GM23338 (cell line): ENCODE measurements around the gene CEACAM18. TPM values are rescaled to one million over a fixed set of nuclear protein-coding genes. Genes with fewer than 3 reads are reported as not detected.

Source experiments
- ATAC-seq: fragments of 200-7000 bp; cut with Tn5 transposase; 3 replicates; pipeline ENCODE4 v1.9.1; 2020
- DNase-seq: peaks from one replicate; pipeline ENCODE4 v3.0.0-alpha.2; 2015; ENCODE audit warnings: low spot score
- H2AFZ ChIP-seq: fragments of 200-600 bp; sonication (generic); 2 replicates; pipeline ENCODE4 v1.8.0; 2016; ENCODE audit warnings: antibody characterized with exemption, mild to moderate bottlenecking, moderate library complexity
- H3F3A ChIP-seq: fragments of 200-600 bp; sonication (generic); replicated peaks from 2 replicates; pipeline ENCODE4 v1.8.0; 2017; ENCODE audit warnings: antibody characterized with exemption, mixed run types, low read depth
- H3K27ac ChIP-seq: fragments of 200-600 bp; sonication (generic); 2 replicates; pipeline ENCODE4 v1.6.1; 2016; ENCODE audit warnings: low read depth
- H3K27me3 ChIP-seq: fragments of 200-600 bp; sonication (generic); 2 replicates; pipeline ENCODE4 v1.8.0; 2016; ENCODE audit warnings: mild to moderate bottlenecking, mixed run types, moderate library complexity; ENCODE audit not compliant: insufficient read depth
- H3K36me3 ChIP-seq: fragments of 200-600 bp; sonication (generic); 2 replicates; pipeline ENCODE4 v1.8.0; 2016; ENCODE audit warnings: mild to moderate bottlenecking; ENCODE audit not compliant: insufficient read depth
- H3K4me1 ChIP-seq: fragments of 200-600 bp; sonication (generic); 2 replicates; pipeline ENCODE4 v1.8.0; 2016; ENCODE audit warnings: mild to moderate bottlenecking, moderate library complexity; ENCODE audit not compliant: insufficient read depth
- H3K4me2 ChIP-seq: fragments of 200-600 bp; sonication (generic); 2 replicates; pipeline ENCODE4 v1.7.1; 2017; ENCODE audit warnings: mixed run types
- H3K4me3 ChIP-seq: fragments of 200-600 bp; sonication (generic); 2 replicates; pipeline ENCODE4 v1.6.1; 2016; ENCODE audit warnings: mixed run types
- H3K79me2 ChIP-seq: fragments of 200-600 bp; sonication (generic); replicated peaks from 2 replicates; pipeline ENCODE4 v1.8.0; 2017; ENCODE audit warnings: mild to moderate bottlenecking; ENCODE audit not compliant: insufficient read depth
- H3K9me2 ChIP-seq: fragments of 200-600 bp; sonication (generic); 2 replicates; pipeline ENCODE4 v1.8.0; 2017; ENCODE audit not compliant: insufficient read depth
- H4K20me1 ChIP-seq: fragments of 200-600 bp; sonication (generic); replicated peaks from 2 replicates; pipeline ENCODE4 v1.8.0; 2017; ENCODE audit warnings: mild to moderate bottlenecking; ENCODE audit not compliant: insufficient read depth
- H3K27ac Mint-ChIP-seq: 2 replicates; pipeline ENCODE4 v1.8.0; 2020; ENCODE audit warnings: inconsistent platforms, mild to moderate bottlenecking, moderate library complexity, mixed read lengths
- H3K27me3 Mint-ChIP-seq: 3 replicates; pipeline ENCODE4 v1.8.0; 2022; ENCODE audit warnings: low read depth, mild to moderate bottlenecking, moderate library complexity, mixed read lengths, inconsistent platforms; ENCODE audit not compliant: insufficient read depth, poor library complexity
- H3K36me3 Mint-ChIP-seq: 3 replicates; pipeline ENCODE4 v1.8.0; 2021; ENCODE audit warnings: low read depth, mild to moderate bottlenecking, inconsistent platforms, moderate library complexity, mixed read lengths
- H3K4me1 Mint-ChIP-seq: 3 replicates; pipeline ENCODE4 v1.8.0; 2020; ENCODE audit warnings: mild to moderate bottlenecking, inconsistent platforms, mixed read lengths
- H3K4me3 Mint-ChIP-seq: 3 replicates; pipeline ENCODE4 v1.8.0; 2021; ENCODE audit warnings: moderate library complexity, mild to moderate bottlenecking, inconsistent platforms, mixed read lengths
- H3K9me3 Mint-ChIP-seq: 3 replicates; pipeline ENCODE4 v1.8.0; 2020; ENCODE audit warnings: moderate library complexity, mild to moderate bottlenecking, inconsistent platforms, mixed read lengths
- CREB1 ChIP-seq: fragments of 250-450 bp; sonication (Bioruptor Pico); IDR thresholded peaks from 2 replicates; pipeline ENCODE4 v1.5.0; 2020; ENCODE audit warnings: low read depth, mild to moderate bottlenecking, moderate library complexity
- EZH2 ChIP-seq: fragments of 200-600 bp; sonication (generic); IDR thresholded peaks from one replicate; pipeline ENCODE4 v1.8.0; 2017; ENCODE audit warnings: antibody characterized with exemption, mild to moderate bottlenecking, low read depth; ENCODE audit not compliant: unreplicated experiment
- NANOG ChIP-seq: IDR thresholded peaks from 2 replicates; pipeline ENCODE4 v1.6.1; 2016; ENCODE audit warnings: antibody characterized with exemption, borderline replicate concordance
- POLR2AphosphoS5 ChIP-seq: IDR thresholded peaks from 2 replicates; pipeline ENCODE4 v1.6.1; 2016; ENCODE audit warnings: antibody characterized with exemption, low read depth
- STAT1 ChIP-seq: IDR thresholded peaks from one replicate; pipeline ENCODE4 v1.6.1; 2016; ENCODE audit warnings: antibody characterized with exemption; ENCODE audit not compliant: unreplicated experiment
- ZNF114 ChIP-seq: fragments of 250-450 bp; sonication (Bioruptor Pico); IDR thresholded peaks from 2 replicates; pipeline ENCODE4 v1.5.0; 2020; ENCODE audit warnings: mild to moderate bottlenecking, moderate library complexity
- ZNF331 ChIP-seq: fragments of 250-450 bp; sonication (Bioruptor Pico); IDR thresholded peaks from 2 replicates; pipeline ENCODE4 v1.5.0; 2020; ENCODE audit warnings: low read depth, mild to moderate bottlenecking, moderate library complexity
- polyA plus RNA-seq: library from polyadenylated mRNA; unstranded; fragments of >200 nt; fragmentation: Nextera tagmentation; extraction: Ambion mirVana; gene quantifications from 2 replicates; pipeline ENCODE4 v1.2.1, GENCODE V29; 2016
- total RNA-seq: library from RNA; depleted of rRNA; stranded (reverse); fragments of >200 nt; shearing (Covaris generic); gene quantifications from 2 replicates; pipeline ENCODE4 v1.2.3, GENCODE V29; 2014
- TF ChIP-seq, protein P1 (sequence below), 2 experiments: fragments of 200-600 bp in 1 of 2; sonication (generic) in 1 of 2; conservative IDR thresholded peaks; 2 replicates each; pipeline versions ENCODE4 v1.5.1 to v1.6.1; 2016 to 2017; ENCODE audit warnings: antibody characterized with exemption in 2 of 2, low read depth in 2 of 2, mild to moderate bottlenecking in 2 of 2, moderate library complexity in 1 of 2
- TF ChIP-seq, protein P2 (sequence below): IDR thresholded peaks from 2 replicates; pipeline ENCODE4 v1.6.1; 2016; ENCODE audit warnings: antibody characterized with exemption
- TF ChIP-seq, protein P3 (sequence below): fragments of 250-450 bp; sonication (Bioruptor Pico); IDR thresholded peaks from 2 replicates; pipeline ENCODE4 v1.5.0; 2020; ENCODE audit warnings: mild to moderate bottlenecking, moderate library complexity

CEACAM18 gene
- total and polyA plus RNA-seq, 2 experiments from 2014 or later: not detected

DNA sequence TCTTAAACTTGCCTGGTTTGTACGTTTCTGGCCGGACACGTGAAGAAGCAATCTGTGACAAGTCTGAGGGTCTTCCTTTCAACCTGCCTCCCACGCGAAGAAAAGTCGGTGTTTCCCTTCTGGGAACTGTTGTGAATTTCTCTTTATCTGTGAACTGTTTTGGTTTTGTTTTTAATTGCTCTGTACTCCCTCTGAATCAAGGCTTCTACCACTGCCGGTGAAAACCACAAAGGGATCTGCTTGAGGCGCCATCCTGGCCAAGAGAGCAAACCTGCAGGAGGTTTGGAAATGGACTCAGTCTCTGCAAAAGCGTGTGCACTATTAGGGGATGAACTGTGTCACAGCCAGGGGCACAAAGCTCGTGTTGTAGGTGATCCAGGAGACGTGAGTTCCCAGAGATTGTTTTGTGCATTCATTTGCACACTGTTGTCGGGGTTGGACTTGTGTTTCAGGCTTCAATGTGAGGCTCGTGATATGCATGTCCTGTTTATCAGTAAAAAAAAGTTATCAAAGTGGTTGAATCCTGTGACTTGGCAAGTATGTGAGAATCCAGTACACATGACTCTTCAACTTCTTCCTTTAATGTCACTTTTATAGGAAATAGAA, 29.8 kb upstream of the CEACAM18 start:
- peaks cover 66% of the 10 kb centered on the region for H3K9me3 Mint-ChIP-seq
- no peaks in the 10 kb centered on the region for H4K20me1 ChIP-seq
- ATAC-seq: no peak
- no peaks in the 10 kb centered on the region for H3K9me2 ChIP-seq
- no peak overlapping the region for H2AFZ ChIP-seq
- no peaks in the 10 kb centered on the region for H3K36me3 ChIP-seq
- no peak overlapping the region for H3K27ac Mint-ChIP-seq
- H3K27me3 ChIP-seq: no peaks in the 10 kb centered on the region
- no peak overlapping the region for H3K4me3 Mint-ChIP-seq
- H3K36me3 Mint-ChIP-seq: peaks cover 5% of the 10 kb centered on the region
- H3F3A ChIP-seq: no peaks in the 10 kb centered on the region
- no peak overlapping the region for H3K4me2 ChIP-seq
- H3K4me3 ChIP-seq: no peak overlapping the region
- no peak for TF ChIP-seq STAT1
- TF ChIP-seq ZNF331: no peak
- TF ChIP-seq, protein P1, sequence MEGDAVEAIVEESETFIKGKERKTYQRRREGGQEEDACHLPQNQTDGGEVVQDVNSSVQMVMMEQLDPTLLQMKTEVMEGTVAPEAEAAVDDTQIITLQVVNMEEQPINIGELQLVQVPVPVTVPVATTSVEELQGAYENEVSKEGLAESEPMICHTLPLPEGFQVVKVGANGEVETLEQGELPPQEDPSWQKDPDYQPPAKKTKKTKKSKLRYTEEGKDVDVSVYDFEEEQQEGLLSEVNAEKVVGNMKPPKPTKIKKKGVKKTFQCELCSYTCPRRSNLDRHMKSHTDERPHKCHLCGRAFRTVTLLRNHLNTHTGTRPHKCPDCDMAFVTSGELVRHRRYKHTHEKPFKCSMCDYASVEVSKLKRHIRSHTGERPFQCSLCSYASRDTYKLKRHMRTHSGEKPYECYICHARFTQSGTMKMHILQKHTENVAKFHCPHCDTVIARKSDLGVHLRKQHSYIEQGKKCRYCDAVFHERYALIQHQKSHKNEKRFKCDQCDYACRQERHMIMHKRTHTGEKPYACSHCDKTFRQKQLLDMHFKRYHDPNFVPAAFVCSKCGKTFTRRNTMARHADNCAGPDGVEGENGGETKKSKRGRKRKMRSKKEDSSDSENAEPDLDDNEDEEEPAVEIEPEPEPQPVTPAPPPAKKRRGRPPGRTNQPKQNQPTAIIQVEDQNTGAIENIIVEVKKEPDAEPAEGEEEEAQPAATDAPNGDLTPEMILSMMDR (conservative IDR thresholded peaks at IDR 0.05; ENCODE audit: low read depth in 2 of 2): no peak
- no peaks in the 10 kb centered on the region for H3K4me1 Mint-ChIP-seq
- H3K79me2 ChIP-seq: no peaks in the 10 kb centered on the region
- no peak for DNase-seq
- H3K27ac ChIP-seq: no peak overlapping the region
- H3K27me3 Mint-ChIP-seq: peaks cover 8% of the 10 kb centered on the region
- H3K4me1 ChIP-seq: no peaks in the 10 kb centered on the region

DNA sequence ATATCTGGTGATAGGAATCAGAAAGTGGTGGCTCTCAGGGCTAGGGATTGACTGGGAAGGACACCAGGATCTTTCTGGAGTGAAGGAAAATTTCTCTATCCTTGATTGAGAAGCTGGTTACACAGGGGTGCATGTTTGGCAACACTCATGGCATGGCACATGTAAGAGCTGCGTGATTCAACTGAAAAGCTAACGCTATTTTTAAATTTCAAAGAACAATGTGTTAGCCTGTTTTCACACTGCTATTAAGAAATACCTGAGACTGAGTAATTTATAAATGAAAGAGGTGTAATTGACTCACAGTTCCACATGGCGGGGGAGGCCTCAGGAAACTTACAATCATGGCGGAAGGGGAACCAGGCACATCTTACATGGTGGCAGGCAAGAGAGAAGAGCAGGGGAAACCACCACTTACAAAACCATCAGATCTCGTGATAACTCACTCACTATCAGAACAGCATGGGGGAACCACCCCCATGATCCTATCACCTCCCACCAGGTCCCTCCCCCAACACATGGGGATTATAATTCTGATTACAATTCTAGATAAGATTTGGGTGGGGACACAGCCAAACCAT, 27.5 kb upstream of the CEACAM18 start:
- H3K36me3 ChIP-seq: no peaks in the 10 kb centered on the region
- no peak overlapping the region for H3K4me3 ChIP-seq
- H3K27ac ChIP-seq: no peak overlapping the region
- no peak for DNase-seq
- H3K9me2 ChIP-seq: no peaks in the 10 kb centered on the region
- Mint-ChIP-seq H3K4me1 (no peaks in the 10 kb centered on the region), H3K27ac (no peak overlapping the region), H3K27me3 (peaks cover 10% of the 10 kb centered on the region), H3K4me3 (no peak overlapping the region), H3K9me3 (peaks cover 76% of the 10 kb centered on the region), H3K36me3 (peaks cover 12% of the 10 kb centered on the region)
- H3K4me1 ChIP-seq: no peaks in the 10 kb centered on the region
- H3K4me2 ChIP-seq: no peak overlapping the region
- H3F3A ChIP-seq: no peaks in the 10 kb centered on the region
- no peaks in the 10 kb centered on the region for H3K79me2 ChIP-seq
- H2AFZ ChIP-seq: no peak overlapping the region
- ATAC-seq: no peak
- H3K27me3 ChIP-seq: no peaks in the 10 kb centered on the region
- H4K20me1 ChIP-seq: no peaks in the 10 kb centered on the region
- TF ChIP-seq, protein P2, sequence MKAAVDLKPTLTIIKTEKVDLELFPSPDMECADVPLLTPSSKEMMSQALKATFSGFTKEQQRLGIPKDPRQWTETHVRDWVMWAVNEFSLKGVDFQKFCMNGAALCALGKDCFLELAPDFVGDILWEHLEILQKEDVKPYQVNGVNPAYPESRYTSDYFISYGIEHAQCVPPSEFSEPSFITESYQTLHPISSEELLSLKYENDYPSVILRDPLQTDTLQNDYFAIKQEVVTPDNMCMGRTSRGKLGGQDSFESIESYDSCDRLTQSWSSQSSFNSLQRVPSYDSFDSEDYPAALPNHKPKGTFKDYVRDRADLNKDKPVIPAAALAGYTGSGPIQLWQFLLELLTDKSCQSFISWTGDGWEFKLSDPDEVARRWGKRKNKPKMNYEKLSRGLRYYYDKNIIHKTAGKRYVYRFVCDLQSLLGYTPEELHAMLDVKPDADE: no peak
- TF ChIP-seq ZNF331: no peak
- TF ChIP-seq EZH2: no peak
- TF ChIP-seq CREB1: no peak
- TF ChIP-seq NANOG: no peak
- TF ChIP-seq, protein P3, sequence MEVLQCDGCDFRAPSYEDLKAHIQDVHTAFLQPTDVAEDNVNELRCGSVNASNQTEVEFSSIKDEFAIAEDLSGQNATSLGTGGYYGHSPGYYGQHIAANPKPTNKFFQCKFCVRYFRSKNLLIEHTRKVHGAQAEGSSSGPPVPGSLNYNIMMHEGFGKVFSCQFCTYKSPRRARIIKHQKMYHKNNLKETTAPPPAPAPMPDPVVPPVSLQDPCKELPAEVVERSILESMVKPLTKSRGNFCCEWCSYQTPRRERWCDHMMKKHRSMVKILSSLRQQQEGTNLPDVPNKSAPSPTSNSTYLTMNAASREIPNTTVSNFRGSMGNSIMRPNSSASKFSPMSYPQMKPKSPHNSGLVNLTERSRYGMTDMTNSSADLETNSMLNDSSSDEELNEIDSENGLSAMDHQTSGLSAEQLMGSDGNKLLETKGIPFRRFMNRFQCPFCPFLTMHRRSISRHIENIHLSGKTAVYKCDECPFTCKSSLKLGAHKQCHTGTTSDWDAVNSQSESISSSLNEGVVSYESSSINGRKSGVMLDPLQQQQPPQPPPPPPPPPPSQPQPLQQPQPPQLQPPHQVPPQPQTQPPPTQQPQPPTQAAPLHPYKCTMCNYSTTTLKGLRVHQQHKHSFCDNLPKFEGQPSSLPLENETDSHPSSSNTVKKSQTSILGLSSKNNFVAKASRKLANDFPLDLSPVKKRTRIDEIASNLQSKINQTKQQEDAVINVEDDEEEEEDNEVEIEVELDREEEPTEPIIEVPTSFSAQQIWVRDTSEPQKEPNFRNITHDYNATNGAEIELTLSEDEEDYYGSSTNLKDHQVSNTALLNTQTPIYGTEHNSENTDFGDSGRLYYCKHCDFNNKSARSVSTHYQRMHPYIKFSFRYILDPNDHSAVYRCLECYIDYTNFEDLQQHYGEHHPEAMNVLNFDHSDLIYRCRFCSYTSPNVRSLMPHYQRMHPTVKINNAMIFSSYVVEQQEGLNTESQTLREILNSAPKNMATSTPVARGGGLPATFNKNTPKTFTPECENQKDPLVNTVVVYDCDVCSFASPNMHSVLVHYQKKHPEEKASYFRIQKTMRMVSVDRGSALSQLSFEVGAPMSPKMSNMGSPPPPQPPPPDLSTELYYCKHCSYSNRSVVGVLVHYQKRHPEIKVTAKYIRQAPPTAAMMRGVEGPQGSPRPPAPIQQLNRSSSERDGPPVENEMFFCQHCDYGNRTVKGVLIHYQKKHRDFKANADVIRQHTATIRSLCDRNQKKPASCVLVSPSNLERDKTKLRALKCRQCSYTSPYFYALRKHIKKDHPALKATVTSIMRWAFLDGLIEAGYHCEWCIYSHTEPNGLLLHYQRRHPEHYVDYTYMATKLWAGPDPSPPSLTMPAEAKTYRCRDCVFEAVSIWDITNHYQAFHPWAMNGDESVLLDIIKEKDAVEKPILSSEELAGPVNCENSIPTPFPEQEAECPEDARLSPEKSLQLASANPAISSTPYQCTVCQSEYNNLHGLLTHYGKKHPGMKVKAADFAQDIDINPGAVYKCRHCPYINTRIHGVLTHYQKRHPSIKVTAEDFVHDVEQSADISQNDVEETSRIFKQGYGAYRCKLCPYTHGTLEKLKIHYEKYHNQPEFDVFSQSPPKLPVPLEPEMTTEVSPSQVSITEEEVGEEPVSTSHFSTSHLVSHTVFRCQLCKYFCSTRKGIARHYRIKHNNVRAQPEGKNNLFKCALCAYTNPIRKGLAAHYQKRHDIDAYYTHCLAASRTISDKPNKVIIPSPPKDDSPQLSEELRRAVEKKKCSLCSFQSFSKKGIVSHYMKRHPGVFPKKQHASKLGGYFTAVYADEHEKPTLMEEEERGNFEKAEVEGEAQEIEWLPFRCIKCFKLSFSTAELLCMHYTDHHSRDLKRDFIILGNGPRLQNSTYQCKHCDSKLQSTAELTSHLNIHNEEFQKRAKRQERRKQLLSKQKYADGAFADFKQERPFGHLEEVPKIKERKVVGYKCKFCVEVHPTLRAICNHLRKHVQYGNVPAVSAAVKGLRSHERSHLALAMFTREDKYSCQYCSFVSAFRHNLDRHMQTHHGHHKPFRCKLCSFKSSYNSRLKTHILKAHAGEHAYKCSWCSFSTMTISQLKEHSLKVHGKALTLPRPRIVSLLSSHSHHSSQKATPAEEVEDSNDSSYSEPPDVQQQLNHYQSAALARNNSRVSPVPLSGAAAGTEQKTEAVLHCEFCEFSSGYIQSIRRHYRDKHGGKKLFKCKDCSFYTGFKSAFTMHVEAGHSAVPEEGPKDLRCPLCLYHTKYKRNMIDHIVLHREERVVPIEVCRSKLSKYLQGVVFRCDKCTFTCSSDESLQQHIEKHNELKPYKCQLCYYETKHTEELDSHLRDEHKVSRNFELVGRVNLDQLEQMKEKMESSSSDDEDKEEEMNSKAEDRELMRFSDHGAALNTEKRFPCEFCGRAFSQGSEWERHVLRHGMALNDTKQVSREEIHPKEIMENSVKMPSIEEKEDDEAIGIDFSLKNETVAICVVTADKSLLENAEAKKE (CRISPR knock-in tag): no peak
- no peak for TF ChIP-seq ZNF114
- no peak for TF ChIP-seq POLR2AphosphoS5
- TF ChIP-seq, protein P1 (conservative IDR thresholded peaks at IDR 0.05; ENCODE audit: low read depth in 2 of 2): no peak
